Prostate gland (tissue), 2 donors: ENCODE data around the gene C9orf153. TPM values are rescaled to one million over a fixed set of nuclear protein-coding genes. Genes with fewer than 3 reads are reported as not detected.

Experiments
- DNase-seq: peaks from one replicate; pipeline ENCODE4 v3.0.0-alpha.2; 2019; ENCODE audit warnings: low spot score
- H3K27ac ChIP-seq, 2 donors: fragments of 200-600 bp; sonication (generic); 2 replicates each; pipeline ENCODE4 v1.5.1; 2017 to 2019
- H3K27me3 ChIP-seq: fragments of 200-600 bp; sonication (generic); replicated peaks from 2 replicates; pipeline ENCODE4 v1.5.1; 2019; ENCODE audit not compliant: insufficient read depth
- H3K36me3 ChIP-seq, 2 donors: fragments of 200-600 bp; sonication (generic); 1 replicate in 1 of 2; 2 replicates in 1 of 2; pipeline versions ENCODE4 v1.5.1 to v1.8.1; 2017 to 2019
- H3K4me1 ChIP-seq: fragments of 200-600 bp; sonication (generic); replicated peaks from 2 replicates; pipeline ENCODE4 v1.5.1; 2019
- H3K4me3 ChIP-seq, 2 donors: fragments of 200-600 bp; sonication (generic); 2 replicates each; pipeline ENCODE4 v1.5.1; 2017 to 2019
- H3K9me3 ChIP-seq: fragments of 200-600 bp; sonication (generic); 2 replicates; pipeline ENCODE4 v1.5.1; 2017
- CTCF ChIP-seq, 4 experiments: fragments of 200-600 bp in 2 of 4; fragments of 450-650 bp in 2 of 4; sonication (generic) in 2 of 4; IDR thresholded peaks; 1 replicate in 3 of 4; 2 replicates in 1 of 4; pipeline ENCODE4 v1.5.1; 2016 to 2019; ENCODE audit warnings: antibody characterized with exemption in 4 of 4, mild to moderate bottlenecking in 2 of 4, moderate library complexity in 2 of 4
- POLR2A ChIP-seq: fragments of 450-650 bp; IDR thresholded peaks from one replicate; pipeline ENCODE4 v1.6.1; 2016; ENCODE audit warnings: antibody characterized with exemption, mild to moderate bottlenecking
- POLR2AphosphoS5 ChIP-seq: sonication (generic); formaldehyde crosslinking; IDR thresholded peaks from one replicate; pipeline ENCODE4 v1.6.1; 2017; ENCODE audit warnings: antibody characterized with exemption
- WGBS: methylation state at CpG from one replicate; pipeline ENCODE4 v1.1.5; 2018; 5-methylcytosine and 5-hydroxymethylcytosine counted together
- intact Hi-C: fragments of 100-400 bp; cut with DNase I; formaldehyde crosslinking; loops from one replicate; pipeline ENCODE4 v1.14.2; 2022
- total RNA-seq, 2 donors: library from RNA; depleted of rRNA; stranded (reverse); fragments of >200 nt; gene quantifications; one replicate each; pipeline ENCODE4 v1.1.0, GENCODE V29; 2016

Gene C9orf153
- total RNA-seq, 2 donors from 2014 or later = 1.6 TPM; not detected in 1

- Histone ChIP-seq H3K27ac (no peak overlapping the region), H3K36me3 (no peaks in the 10 kb centered on the region), H3K4me3 (no peak overlapping the region), H3K27me3 (no peaks in the 10 kb centered on the region), H3K9me3 (no peaks in the 10 kb centered on the region), H3K4me1 (no peaks in the 10 kb centered on the region)
- no peak for TF ChIP-seq CTCF (IDR thresholded peaks at IDR 0.05)
- no peak for TF ChIP-seq POLR2A
- TF ChIP-seq POLR2AphosphoS5 = no peak
- DNase-seq = no peak
- 75% methylated on average over 3 of the region's 3 CpGs for WGBS
- intact Hi-C loops = no loop called here
Observed at GRCh38 chr9:86256653-86257052, 2.8 kb downstream of the C9orf153 start.

GRCh38 chr9:86253577-86253976, 5.9 kb downstream of the C9orf153 start:
- TF ChIP-seq POLR2AphosphoS5 (no peak), CTCF (IDR thresholded peaks at IDR 0.05) (no peak), POLR2A (no peak)
- H3K9me3 ChIP-seq = no peaks in the 10 kb centered on the region
- H3K4me1 ChIP-seq = no peaks in the 10 kb centered on the region
- DNase-seq = no peak
- no peak overlapping the region for H3K27ac ChIP-seq
- 98% methylated on average over 3 of the region's 3 CpGs for WGBS
- H3K36me3 ChIP-seq = no peaks in the 10 kb centered on the region
- H3K4me3 ChIP-seq = no peak overlapping the region
- intact Hi-C loops = no loop called here
- no peaks in the 10 kb centered on the region for H3K27me3 ChIP-seq

- no peak for DNase-seq
- intact Hi-C loops = no loop called here
- Histone ChIP-seq H3K27ac (no peak overlapping the region), H3K9me3 (no peaks in the 10 kb centered on the region), H3K4me3 (no peak overlapping the region), H3K4me1 (no peaks in the 10 kb centered on the region), H3K27me3 (no peaks in the 10 kb centered on the region), H3K36me3 (no peaks in the 10 kb centered on the region)
- TF ChIP-seq POLR2A = no peak
- TF ChIP-seq POLR2AphosphoS5 = no peak
- TF ChIP-seq CTCF (IDR thresholded peaks at IDR 0.05) = no peak
- 89% methylated on average over 1 of the region's 1 CpG for WGBS
Observed at GRCh38 chr9:86252870-86253269, 6.6 kb downstream of the C9orf153 start.

GRCh38 chr9:86250123-86250522, 9.3 kb downstream of the C9orf153 start:
- no peak overlapping the region for H3K4me3 ChIP-seq
- no peaks in the 10 kb centered on the region for H3K4me1 ChIP-seq
- H3K36me3 ChIP-seq = no peaks in the 10 kb centered on the region
- H3K27me3 ChIP-seq = no peaks in the 10 kb centered on the region
- no peak overlapping the region for H3K27ac ChIP-seq
- no peak for DNase-seq
- TF ChIP-seq CTCF (IDR thresholded peaks at IDR 0.05) (no peak), POLR2A (no peak)
- intact Hi-C loops = no loop called here
- H3K9me3 ChIP-seq = no peaks in the 10 kb centered on the region

- TF ChIP-seq POLR2AphosphoS5 = no peak
- TF ChIP-seq POLR2A = no peak
- TF ChIP-seq CTCF (IDR thresholded peaks at IDR 0.05) = no peak
- no peak for DNase-seq
- 67% methylated on average over 4 of the region's 4 CpGs for WGBS
- Histone ChIP-seq H3K27ac (no peak overlapping the region), H3K4me1 (no peaks in the 10 kb centered on the region), H3K36me3 (no peaks in the 10 kb centered on the region), H3K4me3 (no peak overlapping the region), H3K27me3 (no peaks in the 10 kb centered on the region), H3K9me3 (no peaks in the 10 kb centered on the region)
- intact Hi-C loops = no loop called here
Observed at GRCh38 chr9:86248746-86249145, 10.7 kb downstream of the C9orf153 start.
